OCI-LY3 (cell line): ENCODE results near the gene ADARB2.

Experiments
- H2AFZ ChIP-seq: fragments of 200-600, 300-600 bp; shearing (Covaris generic); 2 replicates; pipeline ENCODE4 v1.6.0; 2014; ENCODE audit warnings: antibody characterized with exemption, low read depth, low read length
- H3K27ac ChIP-seq: fragments of 200-600, 300-600 bp; sonication (generic); 2 replicates; pipeline ENCODE4 v1.5.1; 2014; ENCODE audit warnings: mild to moderate bottlenecking, low read length, moderate library complexity, mixed read lengths
- H3K27me3 ChIP-seq: fragments of 200-600, 300-600 bp; sonication (generic); 2 replicates; pipeline ENCODE4 v1.6.1; 2014; ENCODE audit warnings: low read depth, low read length, mixed read lengths
- H3K36me3 ChIP-seq: fragments of 200-600, 300-600 bp; sonication (generic); replicated peaks from 2 replicates; pipeline ENCODE3; 2014; ENCODE audit warnings: low read depth, low read length, mixed read lengths
- H3K4me1 ChIP-seq: fragments of 300-600, 200-600 bp; sonication (generic); 2 replicates; pipeline ENCODE4 v1.6.1; 2014; ENCODE audit warnings: low read length, mixed read lengths
- H3K4me2 ChIP-seq: fragments of 200-600, 300-600 bp; sonication (generic); 2 replicates; pipeline ENCODE4 v1.6.1; 2014; ENCODE audit warnings: low read length, mixed read lengths
- H3K4me3 ChIP-seq: fragments of 300-600, 200-600 bp; sonication (generic); 2 replicates; pipeline ENCODE4 v1.5.1; 2014; ENCODE audit warnings: antibody characterized with exemption, mild to moderate bottlenecking, low read length, moderate library complexity
- H3K79me2 ChIP-seq: fragments of 300-600, 200-600 bp; shearing (Covaris generic); 2 replicates; pipeline ENCODE4 v1.6.1; 2014; ENCODE audit warnings: mild to moderate bottlenecking, low read length, mixed read lengths
- H3K9ac ChIP-seq: fragments of 300-600, 200-600 bp; shearing (Covaris generic); 2 replicates; pipeline ENCODE4 v1.6.0; 2014; ENCODE audit warnings: mild to moderate bottlenecking, low read length, moderate library complexity
- H3K9me3 ChIP-seq: fragments of 200-600, 300-600 bp; shearing (Covaris generic); 2 replicates; pipeline ENCODE4 v1.6.1; 2014; ENCODE audit warnings: low read length, mixed read lengths; ENCODE audit not compliant: insufficient read depth
- H4K20me1 ChIP-seq: fragments of 200-600, 300-600 bp; sonication (generic); 2 replicates; pipeline ENCODE4 v1.6.1; 2016; ENCODE audit warnings: low read length, mixed read lengths; ENCODE audit not compliant: insufficient read depth
- CTCF ChIP-seq: fragments of 200-600, 300-600 bp; sonication (generic); IDR thresholded peaks from 2 replicates; pipeline ENCODE4 v1.5.1; 2014; ENCODE audit warnings: antibody characterized with exemption, low read length, low read depth
- EZH2phosphoT487 ChIP-seq: fragments of 200-600 bp; shearing (Covaris generic); IDR thresholded peaks from 2 replicates; pipeline ENCODE4 v1.6.1; 2018; ENCODE audit warnings: antibody characterized with exemption, mixed run types, low read depth

The ADARB2 gene

DNA sequence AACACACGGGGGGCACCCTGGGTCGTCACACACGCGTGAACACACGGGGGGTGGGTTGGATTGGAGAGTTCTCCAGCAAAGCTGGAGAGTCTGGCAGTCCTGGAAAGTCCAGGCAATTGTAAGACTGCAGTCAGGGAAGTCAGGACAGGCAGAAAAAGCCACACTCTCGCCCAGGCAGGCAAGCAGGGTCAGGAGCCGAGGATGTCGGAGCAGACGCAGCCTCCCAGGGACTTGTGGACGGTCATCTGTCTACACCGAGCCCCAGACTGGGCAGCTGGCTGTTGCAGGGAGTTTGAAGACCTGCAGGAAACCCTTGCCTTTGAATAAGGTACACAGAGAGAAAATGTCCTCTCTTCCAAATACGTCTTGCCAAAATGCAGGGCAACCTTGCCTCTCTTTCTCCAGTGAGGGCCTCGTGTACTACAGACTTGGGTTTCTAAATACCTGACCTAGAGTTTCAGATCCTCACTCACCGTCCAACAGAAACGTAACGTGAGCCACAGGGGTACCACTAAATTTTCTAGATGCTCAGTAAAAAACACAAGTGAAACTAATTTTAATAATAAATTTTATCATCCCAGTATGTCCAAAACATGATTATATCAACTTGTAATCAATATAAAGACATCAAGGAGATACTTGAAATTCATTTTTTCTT is 176.7 kb downstream of the ADARB2 start:
- Histone ChIP-seq H3K4me1 (no peaks in the 10 kb centered on the region), H3K4me3 (no peak overlapping the region), H4K20me1 (no peaks in the 10 kb centered on the region), H2AFZ (no peak overlapping the region), H3K9me3 (no peaks in the 10 kb centered on the region), H3K36me3 (no peaks in the 10 kb centered on the region), H3K27me3 (no peaks in the 10 kb centered on the region), H3K27ac (no peak overlapping the region), H3K9ac (no peak overlapping the region), H3K4me2 (no peak overlapping the region), H3K79me2 (no peaks in the 10 kb centered on the region)
- TF ChIP-seq EZH2phosphoT487: no peak
- TF ChIP-seq CTCF: no peak

DNA sequence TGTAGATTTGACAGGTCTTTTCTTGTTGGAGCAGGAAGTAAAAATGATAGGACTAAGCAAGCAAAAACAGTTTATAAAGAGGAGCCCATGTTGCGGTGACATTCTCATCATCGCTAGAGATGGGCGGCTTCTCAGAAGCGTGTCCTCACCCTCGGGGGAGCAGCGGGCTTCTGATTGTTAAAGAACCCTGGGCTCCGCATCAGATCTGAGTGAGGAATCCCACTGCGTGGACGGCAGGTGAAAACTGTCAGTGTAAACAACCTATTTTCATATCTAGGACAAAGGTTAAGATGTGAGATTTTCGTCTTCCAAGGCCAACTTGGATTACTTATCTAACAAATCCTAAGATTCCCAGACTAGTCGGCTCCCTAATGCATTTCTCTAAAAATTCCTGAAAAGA is 177.6 kb downstream of the ADARB2 start:
- Histone ChIP-seq H3K9me3 (no peaks in the 10 kb centered on the region), H3K79me2 (no peaks in the 10 kb centered on the region), H3K9ac (no peak overlapping the region), H3K36me3 (no peaks in the 10 kb centered on the region), H3K4me3 (no peak overlapping the region), H3K4me2 (no peak overlapping the region), H2AFZ (no peak overlapping the region), H3K4me1 (no peaks in the 10 kb centered on the region), H4K20me1 (no peaks in the 10 kb centered on the region), H3K27ac (no peak overlapping the region), H3K27me3 (no peaks in the 10 kb centered on the region)
- TF ChIP-seq CTCF (no peak), EZH2phosphoT487 (no peak)

- no peaks in the 10 kb centered on the region for H3K27me3 ChIP-seq
- H3K9me3 ChIP-seq: no peaks in the 10 kb centered on the region
- H3K79me2 ChIP-seq: no peaks in the 10 kb centered on the region
- TF ChIP-seq CTCF: no peak
- TF ChIP-seq EZH2phosphoT487: no peak
- no peak overlapping the region for H3K27ac ChIP-seq
- H3K4me2 ChIP-seq: no peak overlapping the region
- H4K20me1 ChIP-seq: no peaks in the 10 kb centered on the region
- H3K36me3 ChIP-seq: no peaks in the 10 kb centered on the region
- H3K4me3 ChIP-seq: no peak overlapping the region
- no peak overlapping the region for H2AFZ ChIP-seq
- H3K4me1 ChIP-seq: no peaks in the 10 kb centered on the region
- no peak overlapping the region for H3K9ac ChIP-seq
Observed at GRCh38 chr10:1559311-1559710, 178.0 kb downstream of the ADARB2 start.

DNA sequence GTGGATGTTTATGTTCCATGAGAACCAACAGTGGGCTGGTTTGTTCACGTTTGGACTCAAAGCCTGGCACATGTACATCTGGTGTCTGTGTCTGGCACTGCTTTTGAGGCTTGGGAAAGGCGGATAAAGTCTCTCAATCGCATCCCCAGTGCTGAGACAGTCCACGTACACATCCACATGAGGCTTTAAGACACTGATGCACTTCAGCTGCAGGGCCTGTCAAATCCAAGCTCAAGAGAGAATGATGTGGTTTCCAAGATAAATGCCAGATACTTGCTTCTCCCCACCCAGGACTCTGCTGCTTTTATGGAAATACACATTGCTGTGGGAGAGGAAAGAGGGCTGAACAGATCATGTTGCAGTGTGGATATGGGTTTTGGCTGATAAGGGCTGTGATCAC is 178.4 kb downstream of the ADARB2 start:
- no peak overlapping the region for H3K9ac ChIP-seq
- TF ChIP-seq EZH2phosphoT487 (no peak), CTCF (no peak)
- H3K27ac ChIP-seq: no peak overlapping the region
- H3K36me3 ChIP-seq: no peaks in the 10 kb centered on the region
- H3K4me3 ChIP-seq: no peak overlapping the region
- no peaks in the 10 kb centered on the region for H3K9me3 ChIP-seq
- H3K4me1 ChIP-seq: no peaks in the 10 kb centered on the region
- no peak overlapping the region for H3K4me2 ChIP-seq
- no peak overlapping the region for H2AFZ ChIP-seq
- H3K79me2 ChIP-seq: no peaks in the 10 kb centered on the region
- H4K20me1 ChIP-seq: no peaks in the 10 kb centered on the region
- no peaks in the 10 kb centered on the region for H3K27me3 ChIP-seq
